H9 (cell line): ENCODE results near the gene ZBTB16. TPM values are rescaled to one million over a fixed set of nuclear protein-coding genes. Genes with fewer than 3 reads are reported as not detected.

Source experiments
- DNase-seq: peaks from one replicate; pipeline ENCODE4 v3.0.0-alpha.2; 2017
- H2AFZ ChIP-seq: one replicate; pipeline ENCODE4 v1.6.1; 2013; ENCODE audit warnings: mild to moderate bottlenecking, low read length, control low read depth, moderate library complexity
- H2AK5ac ChIP-seq: 2 replicates; pipeline ENCODE4 v1.6.1; 2013; ENCODE audit warnings: low read length, control low read depth, mixed read lengths; ENCODE audit not compliant: insufficient read length
- H2BK120ac ChIP-seq: one replicate; pipeline ENCODE4 v1.6.1; 2013; ENCODE audit warnings: low read depth, mild to moderate bottlenecking, low read length, control low read depth, inconsistent platforms; ENCODE audit not compliant: poor library complexity, severe bottlenecking
- H2BK12ac ChIP-seq: 2 replicates; pipeline ENCODE4 v1.6.1; 2013; ENCODE audit warnings: low read length, control low read depth, mixed read lengths, low read depth; ENCODE audit not compliant: insufficient read length
- H2BK15ac ChIP-seq: 2 replicates; pipeline ENCODE4 v1.6.1; 2013; ENCODE audit warnings: low read depth, low read length, control low read depth
- H2BK20ac ChIP-seq: one replicate; pipeline ENCODE4 v1.6.1; 2013; ENCODE audit warnings: low read depth, mild to moderate bottlenecking, low read length, control low read depth, inconsistent platforms; ENCODE audit not compliant: poor library complexity, severe bottlenecking
- H2BK5ac ChIP-seq: 2 replicates; pipeline ENCODE4 v1.6.1; 2013; ENCODE audit warnings: low read length, control low read depth, mixed read lengths; ENCODE audit not compliant: insufficient read length
- H3K14ac ChIP-seq: 2 replicates; pipeline ENCODE4 v1.6.1; 2013; ENCODE audit warnings: low read length, control low read depth; ENCODE audit not compliant: insufficient read depth
- H3K18ac ChIP-seq: 2 replicates; pipeline ENCODE4 v1.6.1; 2013; ENCODE audit warnings: low read depth, mild to moderate bottlenecking, mixed read lengths, low read length, control low read depth; ENCODE audit not compliant: insufficient read length
- H3K23ac ChIP-seq: 2 replicates; pipeline ENCODE4 v1.6.1; 2013; ENCODE audit warnings: low read length, control low read depth, mixed read lengths, low read depth; ENCODE audit not compliant: insufficient read length
- H3K23me2 ChIP-seq: 2 replicates; pipeline ENCODE4 v1.6.1; 2013; ENCODE audit warnings: low read depth, mild to moderate bottlenecking, mixed read lengths, low read length, control low read depth; ENCODE audit not compliant: insufficient read length, poor library complexity, severe bottlenecking
- H3K27ac ChIP-seq: 2 replicates; pipeline ENCODE4 v1.5.1; 2013; ENCODE audit warnings: low read length, control low read depth, mixed read lengths, low read depth; ENCODE audit not compliant: insufficient read length
- H3K27me3 ChIP-seq: 2 replicates; pipeline ENCODE4 v1.6.1; 2013; ENCODE audit warnings: low read length, control low read depth, inconsistent platforms; ENCODE audit not compliant: insufficient read depth
- H3K4ac ChIP-seq: 2 replicates; pipeline ENCODE4 v1.6.1; 2013; ENCODE audit warnings: low read depth, mild to moderate bottlenecking, control low read depth, inconsistent platforms, low read length, moderate library complexity
- H3K4me1 ChIP-seq: 2 replicates; pipeline ENCODE4 v1.6.1; 2013; ENCODE audit warnings: low read length, control low read depth, inconsistent platforms; ENCODE audit not compliant: insufficient read depth
- H3K4me2 ChIP-seq: 2 replicates; pipeline ENCODE4 v1.6.1; 2013; ENCODE audit warnings: low read length, control low read depth, mixed read lengths; ENCODE audit not compliant: insufficient read length, insufficient read depth
- H3K56ac ChIP-seq: 2 replicates; pipeline ENCODE4 v1.6.1; 2013; ENCODE audit warnings: low read depth, mild to moderate bottlenecking, mixed read lengths, low read length, control low read depth; ENCODE audit not compliant: insufficient read length
- H3K79me1 ChIP-seq: 2 replicates; pipeline ENCODE4 v1.6.1; 2013; ENCODE audit warnings: low read depth, mild to moderate bottlenecking, moderate library complexity, low read length, control low read depth, inconsistent platforms; ENCODE audit not compliant: insufficient read depth, poor library complexity, severe bottlenecking
- H3K79me2 ChIP-seq: 2 replicates; pipeline ENCODE4 v1.6.1; 2013; ENCODE audit warnings: low read length, control low read depth, inconsistent platforms; ENCODE audit not compliant: insufficient read depth
- H3K9ac ChIP-seq: 2 replicates; pipeline ENCODE4 v1.6.1; 2013; ENCODE audit warnings: low read length, control low read depth, mixed read lengths; ENCODE audit not compliant: insufficient read length; ENCODE audit errors: extremely low read depth
- H3K9me3 ChIP-seq: one replicate; pipeline ENCODE4 v1.6.1; 2013; ENCODE audit warnings: low read depth, low read length, inconsistent platforms; ENCODE audit not compliant: control insufficient read depth
- H3T11ph ChIP-seq: one replicate; pipeline ENCODE4 v1.6.1; 2013; ENCODE audit warnings: mild to moderate bottlenecking, low read length, control low read depth, inconsistent platforms
- H4K20me1 ChIP-seq: one replicate; pipeline ENCODE4 v1.6.1; 2013; ENCODE audit not compliant: control insufficient read depth, insufficient read length, insufficient read depth
- H4K5ac ChIP-seq: 2 replicates; pipeline ENCODE4 v1.6.1; 2013; ENCODE audit warnings: low read depth, mild to moderate bottlenecking, mixed read lengths, low read length, control low read depth; ENCODE audit not compliant: insufficient read length
- H4K8ac ChIP-seq: replicated peaks from 2 replicates; pipeline ENCODE4 v1.6.1; 2013; ENCODE audit warnings: low read length, control low read depth, mixed read lengths, low read depth; ENCODE audit not compliant: insufficient read length
- H4K91ac ChIP-seq: 2 replicates; pipeline ENCODE4 v1.6.1; 2013; ENCODE audit warnings: low read depth, mild to moderate bottlenecking, moderate library complexity, mixed read lengths, low read length, control low read depth; ENCODE audit not compliant: insufficient read length
- H3K27ac Mint-ChIP-seq, 3 experiments: 2 replicates in 2 of 3; 3 replicates in 1 of 3; pipeline ENCODE4 v1.8.0; 2020 to 2021; ENCODE audit warnings: mixed read lengths in 3 of 3, mild to moderate bottlenecking in 1 of 3, moderate library complexity in 1 of 3
- H3K27me3 Mint-ChIP-seq: 2 replicates; pipeline ENCODE4 v1.8.0; 2021; ENCODE audit warnings: low read depth, mild to moderate bottlenecking, moderate library complexity, mixed read lengths
- H3K36me3 Mint-ChIP-seq, 3 experiments: 2 replicates in 2 of 3; 3 replicates in 1 of 3; pipeline ENCODE4 v1.8.0; 2020 to 2021; ENCODE audit warnings: low read depth in 3 of 3, mixed read lengths in 3 of 3; ENCODE audit not compliant: insufficient read depth in 1 of 3
- H3K4me1 Mint-ChIP-seq, 2 experiments: 2 replicates each; pipeline ENCODE4 v1.8.0; 2020; ENCODE audit warnings: mixed read lengths in 2 of 2
- H3K4me3 Mint-ChIP-seq, 2 experiments: 2 replicates in 1 of 2; 3 replicates in 1 of 2; pipeline ENCODE4 v1.8.0; 2020 to 2021; ENCODE audit warnings: mild to moderate bottlenecking in 2 of 2, mixed read lengths in 2 of 2, moderate library complexity in 1 of 2
- H3K9me3 Mint-ChIP-seq, 2 experiments: 2 replicates in 1 of 2; 3 replicates in 1 of 2; pipeline ENCODE4 v1.8.0; 2020; ENCODE audit warnings: mild to moderate bottlenecking in 2 of 2, mixed read lengths in 2 of 2, moderate library complexity in 1 of 2
- CTCF ChIP-seq: fragments of 200-600 bp; sonication (generic); conservative IDR thresholded peaks from 3 replicates; pipeline ENCODE4 v1.8.0; 2021; ENCODE audit warnings: antibody characterized with exemption, mild to moderate bottlenecking
- WGBS: extraction: QIAGEN DNeasy Blood & Tissue Kit; methylation state at CpG from one replicate; pipeline ENCODE4 v1.1.7; 2013; ENCODE audit warnings: missing lambda C conversion rate, low lambda C conversion rate, mixed read lengths; ENCODE audit not compliant: insufficient read length; ENCODE audit errors: extremely low coverage; 5-methylcytosine and 5-hydroxymethylcytosine counted together
- total RNA-seq: library from RNA; stranded (reverse); gene quantifications from 2 replicates; pipeline ENCODE4 v1.2.1, GENCODE V29; 2021

ZBTB16 gene
- total RNA-seq, 1 experiment from 2014 or later: not detected

GRCh38 chr11:114142707-114143106 lies 83.2 kb downstream of the ZBTB16 start:
- H4K20me1 ChIP-seq: no peaks in the 10 kb centered on the region
- no peak overlapping the region for H2AK5ac ChIP-seq
- H3K9me3 ChIP-seq: no peaks in the 10 kb centered on the region
- TF ChIP-seq CTCF: no peak
- Mint-ChIP-seq H3K27me3 (peaks cover 6% of the 10 kb centered on the region), H3K4me3 (no peak overlapping the region), H3K36me3 (no peaks in the 10 kb centered on the region), H3K9me3 (no peaks in the 10 kb centered on the region), H3K4me1 (peaks cover 15 to 18% of the 10 kb centered on the region in 2 experiments), H3K27ac (no peak overlapping the region)
- H3K27me3 ChIP-seq: no peaks in the 10 kb centered on the region
- H3K18ac ChIP-seq: no peak overlapping the region
- no peak overlapping the region for H4K91ac ChIP-seq
- H3K14ac ChIP-seq: no peak overlapping the region
- no peak overlapping the region for H2AFZ ChIP-seq
- H3K23me2 ChIP-seq: no peaks in the 10 kb centered on the region
- H3K9ac ChIP-seq: no peak overlapping the region
- no peak overlapping the region for H4K8ac ChIP-seq
- H3K23ac ChIP-seq: no peak overlapping the region
- H3T11ph ChIP-seq: no peak overlapping the region
- no peak overlapping the region for H3K56ac ChIP-seq
- H3K4ac ChIP-seq: no peak overlapping the region
- no peak for DNase-seq
- H3K4me2 ChIP-seq: no peak overlapping the region
- H3K79me2 ChIP-seq: no peaks in the 10 kb centered on the region
- H2BK20ac ChIP-seq: no peak overlapping the region
- no peak overlapping the region for H2BK5ac ChIP-seq
- no peak overlapping the region for H2BK120ac ChIP-seq
- peaks cover 9% of the 10 kb centered on the region; the same call in 1 of the 2 replicates for H3K4me1 ChIP-seq
- H2BK15ac ChIP-seq: no peak overlapping the region
- no peaks in the 10 kb centered on the region for H3K79me1 ChIP-seq
- H3K27ac ChIP-seq: no peak overlapping the region
- no CpG with 5 or more reads among the region's 6 CpGs for WGBS
- H2BK12ac ChIP-seq: no peak overlapping the region
- H4K5ac ChIP-seq: no peak overlapping the region
